Measurements from ENCODE around the gene ACTL8. TPM values are rescaled to one million over a fixed set of nuclear protein-coding genes. Genes with fewer than 3 reads are reported as not detected.

Gene ACTL8
- polyA plus RNA-seq, 1 experiment, result not detected

GRCh38 chr1:17734609-17735008, 20.5 kb upstream of the ACTL8 start:
- peaks cover 6% of the 10 kb centered on the region for H3K27me3 ChIP-seq (ENCODE audit: control insufficient read depth, insufficient read depth, low read length)
- TF ChIP-seq CTCF (IDR thresholded peaks at IDR 0.05; ENCODE audit: low read depth, low read length), result no peak
- no peak for DNase-seq (ENCODE audit: low read depth, low spot score)
- H3K4me3 ChIP-seq (ENCODE audit: low read depth, low read length), result no peak overlapping the region
- H3K9me3 ChIP-seq (ENCODE audit: control insufficient read depth, insufficient read depth, low read length), result no peaks in the 10 kb centered on the region
- POLR2A ChIA-PET, result no interaction called here
- CTCF ChIA-PET, result no interaction called here
- H3K27ac ChIP-seq (ENCODE audit: low read depth, low read length), result no peak overlapping the region

GRCh38 chr1:17735348-17735747, 19.8 kb upstream of the ACTL8 start:
- POLR2A ChIA-PET, result no interaction called here
- CTCF ChIA-PET, result no interaction called here
- no peak for TF ChIP-seq CTCF (IDR thresholded peaks at IDR 0.05; ENCODE audit: low read depth, low read length)
- Histone ChIP-seq H3K27ac (ENCODE audit: low read depth, low read length) (no peak overlapping the region), H3K9me3 (ENCODE audit: control insufficient read depth, insufficient read depth, low read length) (no peaks in the 10 kb centered on the region), H3K27me3 (ENCODE audit: control insufficient read depth, insufficient read depth, low read length) (peaks cover 12% of the 10 kb centered on the region), H3K4me3 (ENCODE audit: low read depth, low read length) (no peak overlapping the region)
- no peak for DNase-seq (ENCODE audit: low read depth, low spot score)

- POLR2A ChIA-PET, result no interaction called here
- CTCF ChIA-PET, result no interaction called here
- no peak for DNase-seq (ENCODE audit: low read depth, low spot score)
- H3K27me3 ChIP-seq (ENCODE audit: control insufficient read depth, insufficient read depth, low read length), result peaks cover 16% of the 10 kb centered on the region
- H3K9me3 ChIP-seq (ENCODE audit: control insufficient read depth, insufficient read depth, low read length), result no peaks in the 10 kb centered on the region
- no peak for TF ChIP-seq CTCF (IDR thresholded peaks at IDR 0.05; ENCODE audit: low read depth, low read length)
- no peak overlapping the region for H3K4me3 ChIP-seq (ENCODE audit: low read depth, low read length)
- H3K27ac ChIP-seq (ENCODE audit: low read depth, low read length), result no peak overlapping the region
Observed at GRCh38 chr1:17735793-17736192, 19.3 kb upstream of the ACTL8 start.

- peaks cover 24% of the 10 kb centered on the region for H3K27me3 ChIP-seq (ENCODE audit: control insufficient read depth, insufficient read depth, low read length)
- ChIA-PET CTCF (no interaction called here), POLR2A (no interaction called here)
- no peak for TF ChIP-seq CTCF (IDR thresholded peaks at IDR 0.05; ENCODE audit: low read depth, low read length)
- no peak for DNase-seq (ENCODE audit: low read depth, low spot score)
- H3K4me3 ChIP-seq (ENCODE audit: low read depth, low read length), result no peak overlapping the region
- H3K27ac ChIP-seq (ENCODE audit: low read depth, low read length), result no peak overlapping the region
- H3K9me3 ChIP-seq (ENCODE audit: control insufficient read depth, insufficient read depth, low read length), result no peaks in the 10 kb centered on the region
Observed at GRCh38 chr1:17736625-17737024, 18.5 kb upstream of the ACTL8 start.

GRCh38 chr1:17739050-17739449, 16.1 kb upstream of the ACTL8 start:
- no peak for TF ChIP-seq CTCF (IDR thresholded peaks at IDR 0.05; ENCODE audit: low read depth, low read length)
- DNase-seq (ENCODE audit: low read depth, low spot score), result no peak
- ChIA-PET CTCF (no interaction called here), POLR2A (no interaction called here)
- Histone ChIP-seq H3K4me3 (ENCODE audit: low read depth, low read length) (no peak overlapping the region), H3K9me3 (ENCODE audit: control insufficient read depth, insufficient read depth, low read length) (no peaks in the 10 kb centered on the region), H3K27ac (ENCODE audit: low read depth, low read length) (no peak overlapping the region), H3K27me3 (ENCODE audit: control insufficient read depth, insufficient read depth, low read length) (peaks cover 39% of the 10 kb centered on the region)
